ENCODE results near the gene ABHD6.
"Not testable (repeated sequence)": the region's sequence is repeated elsewhere in the genome, so short reads cannot be mapped to it uniquely, and the experiment has no call there.

Gene ABHD6

DNA sequence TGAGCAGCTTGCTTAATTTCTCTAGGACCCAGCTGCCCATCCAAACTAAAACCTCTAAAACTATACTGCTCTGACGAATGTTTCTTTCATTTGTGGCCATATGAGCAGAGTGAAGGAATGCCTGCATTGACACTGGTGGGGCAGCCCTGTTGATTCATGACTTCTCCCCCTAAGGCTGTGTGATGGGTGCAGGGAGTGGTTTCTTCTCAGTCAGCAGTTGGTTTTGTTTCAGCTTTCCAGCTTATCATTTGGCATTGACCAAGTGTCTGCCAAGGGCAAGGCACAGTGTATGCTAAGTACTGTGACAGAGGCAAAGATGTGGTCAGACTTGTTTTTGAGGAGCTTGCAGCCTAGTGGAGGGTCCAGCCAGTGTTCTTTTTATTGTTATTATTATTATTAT, 4.7 kb downstream of the ABHD6 start:
- peak; percentile 75 for DNase-seq (ENCODE audit: low read depth)

DNA sequence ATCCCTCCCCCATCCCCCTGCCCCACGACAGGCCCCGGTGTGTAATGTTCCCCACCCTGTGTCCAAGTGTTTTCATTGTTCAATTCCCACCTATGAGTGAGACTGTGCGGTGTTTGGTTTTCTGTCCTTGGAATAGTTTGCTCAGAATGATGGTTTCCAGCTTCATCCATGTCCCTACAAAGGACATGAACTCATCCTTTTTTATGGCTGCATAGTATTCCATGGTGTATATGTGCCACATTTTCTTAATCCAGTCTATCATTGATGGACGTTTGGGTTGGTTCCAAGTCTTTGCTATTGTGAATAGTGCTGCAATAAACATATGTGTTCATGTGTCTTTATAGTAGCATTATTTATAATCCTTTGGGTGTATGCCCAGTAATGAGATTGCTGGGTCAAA, 5.3 kb downstream of the ABHD6 start:
- DNase-seq (ENCODE audit: low read depth), result not testable (repeated sequence)

GRCh38 chr3:58243976-58244585, 6.5 kb downstream of the ABHD6 start:
- no peak for DNase-seq (ENCODE audit: low read depth)

DNA sequence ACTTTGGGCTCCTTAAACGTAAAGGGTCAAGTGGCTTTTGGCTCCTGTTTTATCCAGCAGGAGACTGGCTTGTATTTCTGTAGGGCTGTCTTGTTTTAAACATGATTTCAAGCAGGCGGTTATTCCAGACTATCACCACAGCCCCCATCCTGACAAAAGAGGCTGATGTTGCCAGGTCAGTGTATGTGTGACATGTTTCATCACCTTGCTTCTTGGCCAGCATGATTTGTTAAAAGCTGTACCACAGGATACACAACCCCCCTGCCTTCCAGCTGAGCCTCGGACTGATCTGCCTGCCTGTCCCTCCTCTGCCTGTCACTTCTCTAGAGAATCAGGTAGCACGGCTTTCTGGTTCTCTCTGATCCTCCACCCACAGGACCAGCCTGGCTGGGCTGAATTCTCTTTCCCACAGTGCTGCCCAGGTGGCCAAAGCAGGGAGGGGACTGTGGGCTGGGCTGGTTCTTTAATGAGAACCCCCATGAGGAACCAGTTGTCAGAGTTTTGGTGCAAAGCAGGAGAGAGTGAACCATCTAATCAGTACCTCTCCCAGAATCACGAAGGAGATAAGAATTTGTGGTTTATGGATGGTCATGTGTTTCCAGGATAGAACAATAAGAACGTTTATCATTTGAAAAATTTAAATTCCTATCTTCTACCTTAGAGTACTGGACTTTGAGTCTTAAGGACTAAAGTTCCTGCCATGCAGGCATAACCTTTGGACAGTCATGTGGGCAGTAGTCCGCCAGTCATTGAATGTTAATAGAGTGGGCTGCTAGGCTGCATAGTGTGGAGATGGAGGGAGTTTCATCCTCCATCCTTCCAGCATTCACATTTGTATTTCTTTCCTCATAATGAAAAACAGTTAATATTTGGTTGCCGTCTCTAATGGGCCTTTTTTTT, 8.8 kb downstream of the ABHD6 start:
- no peak for DNase-seq (ENCODE audit: low read depth)

DNA sequence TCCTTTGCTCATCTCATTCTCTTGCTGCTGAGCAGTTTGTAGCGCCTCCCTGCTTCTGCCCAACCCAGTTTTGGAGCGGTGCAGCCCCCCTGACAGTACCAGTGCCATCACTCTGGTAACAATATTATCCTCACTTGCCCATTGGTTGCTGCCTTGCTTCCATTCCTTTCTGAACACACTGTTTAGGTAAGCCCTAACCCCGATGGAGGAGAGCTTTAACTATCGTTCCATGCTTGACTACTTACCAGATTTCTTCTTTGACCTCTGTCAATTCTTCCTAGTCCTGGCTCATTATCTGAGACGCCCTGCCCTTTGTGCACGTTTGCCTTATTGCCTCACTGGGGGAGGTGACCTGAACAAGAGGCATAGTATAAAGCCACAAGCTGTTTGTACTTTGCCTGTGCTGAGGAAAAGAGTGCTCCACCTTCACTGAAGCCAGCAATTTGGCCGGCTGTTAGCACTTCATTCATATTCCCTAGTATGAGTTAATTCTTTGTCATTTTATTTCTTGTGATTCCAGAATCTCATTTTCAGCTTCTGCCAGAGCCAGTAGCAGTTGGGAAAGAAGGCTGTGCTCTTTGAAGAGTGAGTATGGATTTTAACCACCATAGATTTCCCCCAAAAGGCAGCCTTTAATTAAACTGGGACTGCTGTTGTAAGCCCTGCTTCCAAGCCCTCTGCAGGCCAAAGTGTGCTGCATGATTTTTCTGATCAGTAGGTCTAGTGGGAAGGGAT, 11.9 kb downstream of the ABHD6 start:
- no peak for DNase-seq (ENCODE audit: low read depth)

DNA sequence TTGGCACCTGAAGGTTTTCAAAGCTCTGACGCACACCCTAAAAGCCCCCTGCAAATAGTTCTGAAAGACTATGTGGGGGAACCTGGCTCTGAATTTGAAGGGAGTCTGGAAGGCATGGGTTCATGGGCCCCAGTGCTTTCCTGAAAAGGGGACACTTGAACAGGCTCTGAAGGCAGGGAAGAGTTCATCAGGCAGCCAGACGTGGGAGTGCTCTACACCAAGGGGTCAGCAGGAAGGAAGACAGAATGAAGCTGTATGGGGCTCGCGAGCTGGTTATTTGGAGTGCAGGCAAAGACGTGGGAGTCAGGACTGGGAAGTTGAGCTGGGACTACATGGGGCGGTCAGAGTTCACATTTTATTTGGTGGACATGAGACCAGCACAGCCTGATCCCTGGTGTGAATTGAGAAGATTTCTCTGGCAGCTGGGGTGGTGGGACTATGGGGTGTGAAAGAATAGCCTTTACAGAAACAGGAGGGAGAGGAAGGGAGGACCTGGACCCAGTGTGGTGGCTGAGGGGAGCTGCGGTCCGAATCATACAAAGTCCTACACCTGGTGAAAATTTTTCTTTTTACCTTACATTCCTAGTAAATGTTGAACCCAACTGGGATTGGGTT, 12.6 kb downstream of the ABHD6 start:
- no peak for DNase-seq (ENCODE audit: low read depth)

- no peak for DNase-seq (ENCODE audit: low read depth)
Observed at GRCh38 chr3:58251631-58252035, 14.0 kb downstream of the ABHD6 start.

GRCh38 chr3:58254144-58254543, 16.6 kb downstream of the ABHD6 start:
- DNase-seq (ENCODE audit: low read depth), result no peak

- DNase-seq (ENCODE audit: low read depth), result no peak
Observed at GRCh38 chr3:58256061-58256460, 18.5 kb downstream of the ABHD6 start.

- no peak for DNase-seq (ENCODE audit: low read depth)
Observed at GRCh38 chr3:58256511-58256910, 18.9 kb downstream of the ABHD6 start.

- DNase-seq (ENCODE audit: low read depth), result no peak
Observed at GRCh38 chr3:58258392-58259055, 20.9 kb downstream of the ABHD6 start.

DNA sequence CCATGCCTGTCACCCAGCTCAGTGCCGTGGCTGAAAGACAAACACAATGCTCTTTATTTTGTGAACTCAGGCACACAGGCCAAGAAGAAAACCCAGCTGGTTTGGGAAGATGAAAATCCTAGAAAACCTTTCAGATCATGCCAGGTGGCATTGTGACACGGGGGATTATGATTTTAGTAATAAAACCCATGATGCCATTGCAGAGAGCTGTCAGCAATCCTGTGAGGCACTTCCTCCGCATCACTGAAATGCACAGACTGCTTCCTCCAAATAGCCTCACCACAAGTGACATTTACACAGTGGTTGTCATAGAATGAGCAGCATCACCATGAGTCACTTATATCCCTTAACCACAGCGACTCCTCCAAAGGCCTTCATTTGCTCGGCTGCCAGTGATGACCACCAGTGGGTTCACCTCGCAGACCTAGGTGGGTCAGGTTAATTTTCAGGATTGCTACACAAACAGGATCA, 22.7 kb downstream of the ABHD6 start:
- DNase-seq (ENCODE audit: low read depth), result peak; percentile 91

GRCh38 chr3:58260733-58261132, 23.1 kb downstream of the ABHD6 start:
- peak; percentile 80 for DNase-seq (ENCODE audit: low read depth)

GRCh38 chr3:58261954-58262666, 24.5 kb downstream of the ABHD6 start:
- no peak for DNase-seq (ENCODE audit: low read depth)

GRCh38 chr3:58266577-58266976, 29.0 kb downstream of the ABHD6 start:
- DNase-seq (ENCODE audit: low read depth), result no peak

GRCh38 chr3:58267543-58267942, 30.0 kb downstream of the ABHD6 start:
- not testable (repeated sequence) for DNase-seq (ENCODE audit: low read depth)

DNA sequence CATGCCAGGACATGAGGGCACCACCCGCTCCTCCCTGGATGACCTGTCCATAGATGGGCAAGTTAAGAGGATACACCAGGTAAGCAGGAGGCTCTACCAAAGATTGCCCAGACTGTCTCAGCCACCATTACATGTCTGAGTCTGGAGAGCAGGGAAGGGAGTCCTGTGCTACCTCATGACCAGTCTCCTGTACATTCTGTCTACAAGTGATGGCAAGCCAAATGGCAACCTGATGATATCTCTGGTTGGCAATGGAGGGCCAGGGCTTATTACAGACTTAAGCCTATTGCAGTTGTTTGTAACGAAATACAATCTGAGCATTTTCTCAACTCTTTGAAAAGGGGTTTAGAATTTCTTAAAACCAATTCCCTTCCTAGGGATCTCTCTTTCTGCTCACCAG, 31.8 kb downstream of the ABHD6 start:
- no peak for DNase-seq (ENCODE audit: low read depth)

- no peak for DNase-seq (ENCODE audit: low read depth)
Observed at GRCh38 chr3:58270485-58270884, 32.9 kb downstream of the ABHD6 start.

GRCh38 chr3:58271901-58272501, 34.4 kb downstream of the ABHD6 start:
- peak; percentile 91 for DNase-seq (ENCODE audit: low read depth)

- DNase-seq (ENCODE audit: low read depth), result no peak
Observed at GRCh38 chr3:58272891-58273290, 35.3 kb downstream of the ABHD6 start.

- DNase-seq (ENCODE audit: low read depth), result not testable (repeated sequence)
Observed at GRCh38 chr3:58273362-58273761, 35.8 kb downstream of the ABHD6 start.

Measured in ELR (cell line).